Hippocampal formation (tissue), 2 donors: Measurements from ENCODE around the gene CHRNA4.

Experiments used
- DNase-seq, 2 donors: peaks; one replicate each; lab custom pipeline; 2025; lab: John Stamatoyannopoulos, UW

CHRNA4 gene

GRCh38 chr20:63360850-63361518 lies at the start of gene CHRNA4:
Gene CHRNA4, minus strand, starts transcription at chr20:63361349. Its CDS starts 184 bp downstream, at chr20:63361165.
- no peak for DNase-seq

DNA sequence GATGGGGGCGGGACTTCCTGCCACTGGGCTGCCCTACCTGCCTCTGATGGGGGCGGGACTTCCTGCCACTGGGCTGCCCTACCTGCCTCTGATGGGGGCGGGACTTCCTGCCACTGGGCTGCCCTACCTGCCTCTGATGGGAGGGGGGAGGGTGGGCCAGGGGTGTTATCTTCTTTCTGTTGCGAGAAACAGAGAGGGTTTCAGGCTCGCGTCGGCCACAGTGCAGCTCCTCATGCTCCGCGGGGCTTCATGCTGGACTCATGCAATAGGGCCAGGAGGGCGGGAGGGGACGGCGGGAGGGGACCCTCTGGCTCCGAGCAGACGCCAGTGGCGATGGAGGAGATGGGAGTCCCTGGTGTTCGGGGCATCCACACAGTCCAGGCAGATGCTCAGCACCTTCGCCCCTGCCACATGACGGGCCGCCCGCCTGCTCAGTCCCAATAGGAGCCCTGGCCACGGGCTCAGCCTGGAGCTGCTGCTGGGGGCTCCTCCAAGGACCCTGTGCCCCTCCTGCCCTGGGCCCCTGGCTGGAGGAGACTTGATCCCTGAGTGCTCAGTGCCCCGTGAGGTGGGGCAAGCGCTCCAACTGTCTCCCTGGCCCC lies 48.8 kb upstream of the CHRNA4 start:
- no peak for DNase-seq

DNA sequence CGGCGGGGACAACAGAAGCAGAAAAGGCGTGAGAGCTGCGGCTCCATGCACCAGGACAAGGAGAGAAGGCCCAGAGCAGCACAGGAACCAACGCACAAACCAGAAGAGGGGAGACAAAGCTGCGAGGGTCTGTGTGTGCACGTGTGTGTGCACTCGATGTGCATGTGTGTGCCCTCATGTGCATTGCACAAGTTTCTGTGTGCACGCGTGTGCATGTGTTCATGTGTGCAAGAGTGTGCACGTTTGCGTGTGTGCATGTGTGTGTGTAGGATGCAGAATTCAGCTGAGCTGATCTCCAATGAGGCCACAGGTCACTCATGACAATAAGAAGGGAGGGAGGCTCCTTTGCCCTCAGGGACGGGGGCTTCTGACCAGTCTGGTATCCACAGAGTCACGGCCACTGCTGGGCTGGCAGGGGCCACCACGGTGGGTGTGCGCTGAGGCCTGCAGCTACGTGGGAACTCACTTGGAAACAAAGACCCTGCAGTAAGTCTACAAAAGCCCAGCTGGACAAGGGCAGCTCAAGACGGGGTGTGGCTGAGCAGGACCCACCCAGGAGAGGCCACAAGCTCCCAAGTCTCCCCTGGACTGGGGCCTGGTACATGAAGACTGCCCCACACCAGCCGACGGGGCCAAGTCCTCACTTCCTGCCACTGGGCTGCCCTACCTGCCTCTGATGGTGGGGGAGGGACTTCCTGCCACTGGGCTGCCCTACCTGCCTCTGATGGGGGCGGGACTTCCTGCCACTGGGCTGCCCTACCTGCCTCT lies 48.1 kb upstream of the CHRNA4 start:
- no peak for DNase-seq

DNA sequence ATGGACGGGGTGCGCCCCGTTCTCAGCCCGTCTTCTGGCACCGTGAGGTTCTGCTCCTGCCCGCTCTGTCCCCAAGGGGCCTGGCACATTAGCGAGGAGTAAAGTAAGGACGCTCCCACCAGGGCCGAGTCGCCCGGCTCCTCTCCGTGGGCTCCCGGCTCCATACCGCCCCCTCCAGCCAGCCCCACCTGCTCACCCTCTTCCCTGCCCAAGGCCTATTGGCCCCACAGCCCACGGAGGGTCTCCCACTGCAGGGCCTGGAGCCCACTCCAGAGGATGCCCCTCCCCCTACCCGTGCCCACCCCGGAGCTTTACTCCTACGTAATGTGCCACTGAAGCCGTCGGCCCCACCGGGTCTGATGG lies 47.5 kb upstream of the CHRNA4 start:
- no peak for DNase-seq

DNA sequence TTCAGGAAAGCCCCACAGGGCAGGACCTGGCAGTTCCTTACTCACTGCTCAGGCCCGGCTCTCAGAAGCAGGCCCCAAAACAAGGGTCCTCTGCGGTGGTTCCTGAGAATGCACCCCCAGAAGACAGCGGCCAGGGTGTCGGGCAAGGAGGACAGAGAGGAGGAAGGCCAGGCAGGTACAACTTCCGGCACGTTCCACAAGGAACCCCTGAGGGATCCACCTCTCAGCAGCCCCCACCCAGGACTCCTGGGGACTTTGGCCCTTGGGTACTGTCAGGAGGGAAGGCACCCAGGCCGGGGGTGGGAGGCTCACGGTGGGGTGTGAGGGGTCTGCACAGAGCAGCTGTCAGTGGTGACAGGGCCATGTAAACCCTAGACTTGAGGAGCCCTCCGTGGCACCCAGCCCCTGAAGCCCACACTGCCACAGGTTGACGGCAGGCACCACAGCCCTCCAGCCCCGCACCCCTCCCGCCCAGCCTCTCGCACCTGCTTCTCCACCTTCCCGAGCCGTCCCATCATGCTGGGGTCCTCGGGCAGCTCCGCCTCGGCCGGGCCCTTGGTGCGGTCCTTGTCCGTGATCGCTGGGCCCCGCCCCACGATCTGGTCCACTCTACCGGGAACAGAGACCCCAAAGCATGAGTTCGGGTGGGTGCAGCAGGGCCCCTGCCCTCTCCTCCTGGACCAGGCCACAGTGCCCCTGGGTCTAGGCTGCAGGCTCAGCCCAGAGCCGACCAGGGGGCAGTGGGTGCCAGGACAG lies 47.0 kb upstream of the CHRNA4 start:
- no peak for DNase-seq

GRCh38 chr20:63406617-63407245 lies 45.6 kb upstream of the CHRNA4 start:
- no peak for DNase-seq

- DNase-seq = no peak
Observed at GRCh38 chr20:63406011-63406410, 44.9 kb upstream of the CHRNA4 start.

- DNase-seq = no peak
Observed at GRCh38 chr20:63405102-63405730, 44.1 kb upstream of the CHRNA4 start.

- no peak for DNase-seq
Observed at GRCh38 chr20:63404129-63405085, 43.3 kb upstream of the CHRNA4 start.

GRCh38 chr20:63403403-63404105 lies 42.4 kb upstream of the CHRNA4 start:
- DNase-seq = no peak

- DNase-seq = no peak
Observed at GRCh38 chr20:63402860-63403220, 41.7 kb upstream of the CHRNA4 start.

DNA sequence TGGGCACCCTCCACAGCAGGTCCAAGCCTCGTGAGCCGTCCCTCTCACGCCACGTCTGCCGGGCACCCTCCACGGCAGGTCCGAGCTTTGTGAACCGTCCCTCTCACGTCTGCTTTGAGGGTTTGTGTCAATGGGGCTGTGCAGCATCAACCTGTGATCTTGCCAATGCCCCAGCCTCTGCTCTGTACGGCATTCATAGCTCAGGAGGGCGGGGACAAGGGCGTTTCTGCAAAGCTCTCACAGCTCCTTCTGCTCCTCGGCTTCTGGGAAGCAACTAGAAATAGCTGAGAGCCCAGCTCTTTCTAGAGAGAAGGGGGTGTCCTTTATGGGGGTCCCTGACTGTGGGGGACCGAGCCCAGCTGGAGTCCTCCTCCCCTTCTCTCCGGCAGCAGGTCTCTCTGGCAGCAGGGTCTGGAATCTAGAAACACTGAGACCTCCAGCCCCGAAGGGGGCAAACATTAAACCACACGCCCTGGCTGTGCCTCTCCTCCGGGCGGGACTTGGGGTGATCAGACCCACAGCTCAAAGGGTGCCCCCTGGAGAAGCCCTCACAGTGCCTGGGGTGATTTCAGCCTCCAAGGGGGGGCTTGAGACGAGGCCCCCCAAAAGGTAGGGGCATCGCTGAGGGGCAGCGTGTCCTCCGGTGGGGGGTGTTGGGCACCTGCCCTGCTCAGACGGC lies 41.2 kb upstream of the CHRNA4 start:
- no peak for DNase-seq

DNA sequence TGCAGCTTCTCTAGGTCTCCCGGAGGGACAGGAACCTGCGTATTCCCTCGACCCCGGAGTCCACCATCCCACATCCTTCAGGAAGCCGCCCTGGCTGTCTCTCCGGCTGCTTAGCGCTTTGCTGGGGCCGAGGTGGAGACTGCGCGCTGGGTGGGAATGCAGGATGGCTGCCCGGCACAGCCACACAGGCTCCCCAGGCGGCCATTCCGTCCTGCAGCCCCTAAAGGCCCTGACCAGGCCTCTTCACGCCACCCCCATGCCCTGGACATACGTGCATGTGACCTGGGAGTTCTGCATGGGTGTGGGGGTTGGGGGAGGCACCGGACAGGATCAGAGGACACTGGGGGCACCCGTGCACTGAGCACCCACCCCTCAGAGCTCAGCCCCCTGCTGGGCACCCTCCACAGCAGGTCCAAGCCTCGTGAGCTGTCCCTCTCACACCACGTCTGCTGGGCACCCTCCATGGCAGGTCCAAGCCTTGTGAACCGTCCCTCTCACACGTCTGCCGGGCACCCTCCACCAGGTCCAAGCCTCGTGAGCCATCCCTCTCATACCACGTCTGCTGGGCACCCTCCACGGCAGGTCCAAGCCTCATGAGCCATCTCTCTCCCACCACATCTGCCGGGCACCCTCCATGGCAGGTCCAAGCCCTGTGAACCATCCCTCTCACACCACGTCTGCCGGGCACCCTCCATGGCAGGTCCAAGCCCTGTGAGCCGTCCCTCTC lies 40.4 kb upstream of the CHRNA4 start:
- no peak for DNase-seq

- no peak for DNase-seq
Observed at GRCh38 chr20:63400486-63401210, 39.5 kb upstream of the CHRNA4 start.

- no peak for DNase-seq
Observed at GRCh38 chr20:63399596-63400375, 38.6 kb upstream of the CHRNA4 start.

DNA sequence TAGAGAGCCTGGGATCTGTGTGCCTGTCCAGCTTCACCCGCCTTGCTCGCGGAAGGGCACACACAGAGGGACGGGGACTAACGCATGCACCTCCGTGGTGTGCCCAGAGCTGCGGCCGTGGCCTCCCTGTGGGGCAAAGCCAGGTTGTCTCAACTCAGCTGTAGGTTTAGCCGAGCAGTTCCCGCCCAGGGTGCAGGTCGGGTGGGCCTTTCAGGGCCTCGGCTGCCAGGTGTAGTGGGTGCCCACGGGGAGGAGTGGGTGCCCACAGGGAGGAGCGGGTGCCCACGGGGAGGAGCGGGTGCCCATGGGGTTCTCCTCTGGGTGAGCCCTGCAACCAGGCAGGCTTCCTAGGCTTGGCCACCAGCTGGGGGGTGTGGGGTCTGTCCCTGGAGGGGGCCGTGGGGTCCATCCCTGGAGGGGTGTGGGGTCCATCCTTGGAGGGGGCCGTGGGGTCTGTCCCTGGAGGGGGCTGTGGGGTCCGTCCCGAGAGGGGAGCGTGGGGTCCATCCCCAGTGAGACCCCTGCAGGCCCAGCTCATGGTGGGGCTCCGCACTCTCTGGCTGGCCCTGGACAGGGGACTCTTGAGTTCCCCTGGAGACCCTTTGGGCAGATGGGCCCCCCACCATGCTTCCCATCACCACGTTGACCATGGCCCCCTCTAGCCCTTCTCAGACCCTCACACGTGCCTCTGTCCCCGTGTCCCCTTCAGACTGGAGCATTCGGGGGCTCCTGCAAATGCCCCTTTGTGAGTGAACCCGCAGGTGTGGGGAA lies 37.8 kb upstream of the CHRNA4 start:
- DNase-seq = no peak
